Left ventricle myocardium inferior (tissue), 1 donor: ENCODE results near the gene ABCC6. TPM values are rescaled to one million over a fixed set of nuclear protein-coding genes. Genes with fewer than 3 reads are reported as not detected.

Source experiments
- DNase-seq: peaks from one replicate; pipeline ENCODE4 v3.0.0-alpha.2; 2020
- H3K27ac ChIP-seq: fragments of 200-600 bp; replicated peaks from 2 replicates; pipeline ENCODE4 v1.8.0; 2021
- H3K27me3 ChIP-seq: fragments of 200-600 bp; 2 replicates; pipeline ENCODE4 v1.8.0; 2021; ENCODE audit warnings: low read depth
- H3K36me3 ChIP-seq: fragments of 200-600 bp; 2 replicates; pipeline ENCODE4 v1.8.0; 2021
- H3K4me1 ChIP-seq: fragments of 200-600 bp; 2 replicates; pipeline ENCODE4 v1.8.0; 2021
- H3K4me3 ChIP-seq: fragments of 200-600 bp; 2 replicates; pipeline ENCODE4 v1.8.0; 2021; ENCODE audit warnings: mild to moderate bottlenecking, moderate library complexity
- H3K9me3 ChIP-seq: fragments of 200-600 bp; replicated peaks from 2 replicates; pipeline ENCODE4 v1.8.0; 2021
- CTCF ChIP-seq: fragments of 200-600 bp; IDR thresholded peaks from 2 replicates; pipeline ENCODE4 v1.8.0; 2021; ENCODE audit warnings: antibody characterized with exemption, mild to moderate bottlenecking, borderline replicate concordance
- intact Hi-C: fragments of 100-400 bp; cut with micrococcal nuclease; formaldehyde crosslinking; loops from one replicate; pipeline ENCODE4 v1.11.0; 2022
- total RNA-seq: library from RNA; stranded (reverse); fragmentation: NEBNext Ultra II Directional; extraction: Animal tissue kit (Norgen Biotek cat#: 25700); gene quantifications from one replicate; pipeline ENCODE4 v1.2.1, GENCODE V29; 2021
- donor health status: DM: no; HTN: yes; CAD: no; lungs with severe emphysema.

The ABCC6 gene
- total RNA-seq, 1 donor from 2014 or later, result 1.2 TPM

GRCh38 chr16:16101585-16101984 is 121.7 kb downstream of the ABCC6 start:
- TF ChIP-seq CTCF, result no peak
- H3K27me3 ChIP-seq, result no peaks in the 10 kb centered on the region
- DNase-seq, result no peak
- H3K36me3 ChIP-seq, result peaks cover 41% of the 10 kb centered on the region
- H3K27ac ChIP-seq, result no peak overlapping the region
- no peaks in the 10 kb centered on the region for H3K9me3 ChIP-seq
- no peak overlapping the region for H3K4me3 ChIP-seq
- H3K4me1 ChIP-seq, result peaks cover 9% of the 10 kb centered on the region
- intact Hi-C loops, result no loop called here

- TF ChIP-seq CTCF, result no peak
- no peaks in the 10 kb centered on the region for H3K9me3 ChIP-seq
- no peak overlapping the region for H3K27ac ChIP-seq
- no peak for DNase-seq
- no peak overlapping the region for H3K4me3 ChIP-seq
- H3K27me3 ChIP-seq, result no peaks in the 10 kb centered on the region
- H3K36me3 ChIP-seq, result peaks cover 38% of the 10 kb centered on the region
- H3K4me1 ChIP-seq, result peaks cover 16% of the 10 kb centered on the region
- intact Hi-C loops, result no loop called here
These were observed 122.7 kb downstream of the ABCC6 start for GRCh38 chr16:16100631-16101030.

- Histone ChIP-seq H3K9me3 (no peaks in the 10 kb centered on the region), H3K36me3 (peaks cover 43% of the 10 kb centered on the region), H3K4me1 (peaks cover 16% of the 10 kb centered on the region), H3K27me3 (no peaks in the 10 kb centered on the region), H3K27ac (no peak overlapping the region), H3K4me3 (no peak overlapping the region)
- no peak for DNase-seq
- TF ChIP-seq CTCF, result no peak
- intact Hi-C loops, result no loop called here
These were observed 124.0 kb downstream of the ABCC6 start for GRCh38 chr16:16099320-16099719.

Other genes with a start within 250 kb of the ABCC6 start
- gene NOMO3, start 9.0 kb upstream of the ABCC6 start, total RNA-seq, result 35.9 TPM
- gene NPIPA7, start 155.6 kb upstream of the ABCC6 start, total RNA-seq, result 3.2 TPM